GM19238 (cell line): Measurements from ENCODE around the gene C1QC.
A peak's percentile ranks its signal among the peaks of the same experiment; 100 is the strongest.
"Not testable (repeated sequence)": the region's sequence is repeated elsewhere in the genome, so short reads cannot be mapped to it uniquely, and the experiment has no call there.

Experiments
- DNase-seq: peaks from one replicate; pipeline ENCODE4 v3.0.0; 2011; ENCODE audit warnings: low spot score; ENCODE audit not compliant: insufficient read length

Gene C1QC

DNA sequence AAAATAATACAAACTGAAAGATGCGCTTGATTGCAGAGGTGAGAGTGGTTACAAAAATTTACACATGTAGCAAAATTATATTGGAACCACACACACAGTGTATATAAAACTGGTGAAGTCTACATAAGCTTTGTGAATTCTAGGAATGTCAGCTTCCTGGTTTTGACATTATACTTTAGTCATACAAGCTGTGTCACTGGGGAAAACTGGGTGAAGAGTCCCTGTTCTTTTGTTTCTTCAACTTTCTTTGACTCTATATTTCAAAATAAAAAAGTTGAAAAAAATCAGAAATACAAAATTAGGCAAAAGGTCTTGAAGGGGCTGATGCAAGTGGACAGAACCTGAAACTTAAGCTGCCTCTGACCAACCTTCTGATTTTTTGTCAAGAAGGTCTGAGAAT lies 3.0 kb downstream of the C1QC start:
- DNase-seq: no peak

DNA sequence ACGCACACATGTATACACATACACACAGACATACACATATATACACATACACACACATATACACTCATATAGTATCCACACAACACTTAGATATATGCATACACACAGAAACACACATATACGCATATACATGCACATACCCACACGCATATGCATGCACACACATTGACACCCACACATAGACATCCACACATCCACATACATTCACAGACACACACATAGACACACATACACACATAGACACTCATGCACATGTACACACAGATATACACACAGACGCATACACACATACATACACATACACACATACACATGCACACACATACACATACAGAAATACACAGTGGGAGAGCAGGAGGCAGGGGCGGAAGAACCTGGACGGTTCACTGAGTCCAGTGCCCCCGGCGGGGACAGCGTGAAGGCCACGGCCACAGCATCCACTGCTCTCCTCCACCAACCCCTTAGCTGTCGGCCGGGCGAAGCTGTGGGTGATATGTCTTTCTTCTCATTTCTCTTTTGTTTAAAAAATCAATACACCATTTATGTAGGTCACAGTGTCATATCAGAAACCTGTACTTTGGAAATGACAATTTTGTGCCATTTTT lies 6.8 kb downstream of the C1QC start:
- no peak for DNase-seq

DNA sequence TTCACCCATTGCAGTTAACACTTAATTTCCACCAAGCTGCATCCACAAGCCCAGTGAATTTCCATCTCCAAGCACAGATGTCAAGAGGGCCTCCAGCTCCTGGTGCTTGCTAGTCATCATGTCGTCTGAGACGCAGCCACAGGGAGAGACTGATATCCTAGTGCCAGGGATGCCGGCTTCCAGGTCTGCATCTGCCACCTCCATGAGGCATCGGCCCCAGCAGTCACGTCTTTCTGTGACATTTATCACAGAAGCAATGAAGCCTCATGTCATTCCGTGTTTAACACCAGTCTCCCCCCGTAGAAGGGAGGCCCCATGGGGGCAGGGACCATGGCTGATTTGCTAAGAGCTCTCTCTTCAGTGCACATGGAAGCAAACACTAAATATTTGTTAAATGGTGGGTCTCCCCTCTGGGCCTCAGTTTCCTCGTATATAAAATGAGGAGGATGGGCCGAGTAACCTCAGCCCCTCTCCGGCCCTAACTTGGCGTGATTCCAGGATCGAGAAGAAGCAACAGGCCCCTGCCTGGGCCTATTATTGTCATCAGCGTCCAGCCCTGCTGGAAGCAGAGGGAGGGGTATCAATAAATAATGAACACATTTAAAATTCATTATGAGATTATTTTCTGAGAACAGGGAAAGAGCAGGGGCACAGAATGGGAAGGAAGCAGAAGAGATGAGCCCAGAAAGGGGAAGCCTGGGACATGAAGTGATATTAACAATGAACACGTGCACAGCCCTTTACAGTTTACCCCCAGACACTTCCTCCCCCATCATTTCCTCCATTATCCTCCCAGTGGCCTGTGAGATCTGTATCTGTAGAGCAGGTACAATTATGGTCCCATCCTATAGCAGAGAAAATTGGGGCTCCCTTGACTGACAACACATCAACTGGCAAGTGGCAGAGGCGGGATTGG lies 8.8 kb downstream of the C1QC start:
- no peak for DNase-seq

DNA sequence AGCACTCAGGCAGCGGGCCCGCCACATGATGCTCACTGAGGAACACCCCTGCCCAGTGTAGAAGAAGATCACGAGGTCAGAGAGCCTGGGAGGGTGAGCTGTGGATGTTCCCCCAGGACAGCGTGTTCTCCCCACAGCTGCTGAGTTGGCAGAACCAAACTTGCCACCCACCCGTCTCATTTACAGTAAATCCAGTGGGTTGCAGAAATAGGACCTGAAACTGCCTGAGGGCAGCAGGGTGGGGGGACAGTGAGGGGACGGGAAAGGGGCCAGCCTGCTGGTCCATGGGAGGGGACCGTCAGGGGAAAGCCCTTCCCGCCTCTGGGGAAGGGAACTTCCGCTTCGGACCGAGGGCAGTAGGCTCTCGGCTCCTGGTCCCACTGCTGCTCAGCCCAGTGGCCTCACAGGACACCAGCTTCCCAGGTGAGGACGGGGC lies 9.5 kb downstream of the C1QC start, which contains the start of gene C1QB:
C1QB (plus strand) TSS at position 356 of the 436 bp plus-strand sequence. CDS start 6,227 bp downstream, outside the sequence.
- no peak for DNase-seq

DNA sequence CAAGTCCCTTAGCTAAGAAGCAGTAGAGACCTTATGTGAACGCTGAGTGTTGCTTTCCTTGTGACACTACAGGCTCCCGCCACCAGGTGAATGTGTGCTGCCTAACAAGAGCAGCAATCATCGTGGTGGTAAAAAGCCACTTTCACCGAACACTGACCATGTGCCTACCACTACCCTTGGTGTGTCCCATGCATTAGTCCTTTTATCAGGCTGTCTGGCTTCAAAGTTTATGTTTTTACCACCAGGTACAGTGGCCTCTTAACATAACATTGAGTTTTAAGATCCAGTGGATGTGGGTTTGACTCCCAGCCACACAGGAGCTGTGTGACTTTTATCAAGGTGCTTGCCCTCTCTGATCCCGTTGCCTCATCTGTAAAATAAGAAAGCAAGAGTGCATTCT lies 11.3 kb downstream of the C1QC start:
- no peak for DNase-seq

DNA sequence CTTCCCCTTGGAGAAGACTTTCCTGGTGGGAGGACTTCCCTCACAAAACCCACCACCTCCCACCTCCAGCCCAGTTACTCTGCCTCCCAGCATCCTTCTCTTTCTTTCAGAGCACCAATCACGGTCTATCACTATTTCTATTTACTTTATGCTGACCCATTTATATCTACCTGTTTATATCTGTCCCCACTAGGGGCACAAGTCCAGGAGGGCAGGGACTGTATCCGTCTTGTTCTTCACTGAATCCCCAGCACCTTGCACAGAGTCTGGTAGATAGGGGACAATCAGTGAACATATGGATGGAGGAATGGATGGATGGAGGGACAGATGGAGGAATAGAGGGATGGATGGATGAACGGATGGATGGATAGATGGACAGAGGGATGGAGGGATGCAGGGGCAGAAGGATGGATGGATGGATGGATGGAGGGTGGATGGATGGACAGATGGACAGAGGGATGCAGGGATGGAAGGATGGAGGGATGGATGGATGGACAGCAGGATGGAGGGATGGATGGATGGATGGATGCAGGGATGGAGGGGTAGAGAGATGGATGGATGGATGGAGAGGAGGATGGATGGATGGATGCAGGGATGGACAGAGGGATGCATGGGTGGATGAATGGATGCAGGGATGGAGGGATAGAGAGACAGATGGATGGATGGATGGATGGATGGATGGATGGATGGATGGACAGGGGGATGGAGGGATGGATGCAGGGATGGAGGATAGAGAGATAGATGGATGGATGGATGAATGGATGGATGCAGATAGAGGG lies 15.1 kb downstream of the C1QC start:
- DNase-seq: no peak

DNA sequence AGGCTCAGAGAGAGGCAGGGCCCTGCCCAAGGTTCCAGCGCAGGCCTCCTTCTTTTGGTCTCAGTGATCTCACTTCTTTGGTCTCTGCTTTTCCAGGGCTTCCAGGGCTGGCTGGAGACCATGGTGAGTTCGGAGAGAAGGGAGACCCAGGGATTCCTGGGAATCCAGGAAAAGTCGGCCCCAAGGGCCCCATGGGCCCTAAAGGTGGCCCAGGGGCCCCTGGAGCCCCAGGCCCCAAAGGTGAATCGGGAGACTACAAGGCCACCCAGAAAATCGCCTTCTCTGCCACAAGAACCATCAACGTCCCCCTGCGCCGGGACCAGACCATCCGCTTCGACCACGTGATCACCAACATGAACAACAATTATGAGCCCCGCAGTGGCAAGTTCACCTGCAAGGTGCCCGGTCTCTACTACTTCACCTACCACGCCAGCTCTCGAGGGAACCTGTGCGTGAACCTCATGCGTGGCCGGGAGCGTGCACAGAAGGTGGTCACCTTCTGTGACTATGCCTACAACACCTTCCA lies 17.3 kb downstream of the C1QC start:
- no peak for DNase-seq

DNA sequence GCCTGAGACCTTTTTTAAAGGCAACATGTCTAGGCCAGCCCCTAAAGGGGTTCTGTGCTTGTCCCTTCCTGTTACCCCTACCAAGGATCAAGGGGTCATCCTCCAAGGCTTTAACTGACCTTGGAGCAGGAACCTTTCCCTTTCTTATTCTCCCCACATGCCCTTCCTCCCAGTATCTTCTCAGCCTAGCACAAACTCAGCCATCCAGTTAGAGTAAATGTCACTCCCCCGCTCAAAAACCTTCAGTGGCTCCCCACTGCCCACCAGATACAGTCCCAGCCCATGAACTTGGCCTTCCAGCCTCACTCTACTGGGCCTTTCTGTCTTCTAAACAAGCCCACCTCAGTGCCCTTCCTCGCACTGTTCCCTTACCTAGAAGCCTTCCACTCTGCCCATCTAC lies 18.4 kb downstream of the C1QC start:
- DNase-seq: no peak

DNA sequence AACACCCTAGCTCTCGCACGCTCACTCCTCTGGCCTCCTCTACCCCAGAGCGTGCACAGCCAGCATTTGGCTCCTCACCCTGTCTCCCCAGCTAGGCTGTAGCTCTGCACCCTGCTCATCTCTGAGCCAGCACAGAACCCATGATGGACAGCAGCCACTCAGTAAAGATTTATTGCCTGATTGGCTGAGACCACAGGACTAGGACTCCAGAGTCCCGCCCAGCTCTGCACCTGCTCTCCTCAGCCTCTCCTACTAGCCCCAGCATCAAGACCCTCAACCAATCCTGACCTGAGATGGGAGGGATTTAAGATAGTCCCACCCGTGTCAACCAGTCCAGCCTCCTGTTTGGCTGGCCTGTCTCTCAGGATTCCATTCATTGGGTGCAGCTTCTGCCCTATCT lies 18.9 kb downstream of the C1QC start:
- no peak for DNase-seq

DNA sequence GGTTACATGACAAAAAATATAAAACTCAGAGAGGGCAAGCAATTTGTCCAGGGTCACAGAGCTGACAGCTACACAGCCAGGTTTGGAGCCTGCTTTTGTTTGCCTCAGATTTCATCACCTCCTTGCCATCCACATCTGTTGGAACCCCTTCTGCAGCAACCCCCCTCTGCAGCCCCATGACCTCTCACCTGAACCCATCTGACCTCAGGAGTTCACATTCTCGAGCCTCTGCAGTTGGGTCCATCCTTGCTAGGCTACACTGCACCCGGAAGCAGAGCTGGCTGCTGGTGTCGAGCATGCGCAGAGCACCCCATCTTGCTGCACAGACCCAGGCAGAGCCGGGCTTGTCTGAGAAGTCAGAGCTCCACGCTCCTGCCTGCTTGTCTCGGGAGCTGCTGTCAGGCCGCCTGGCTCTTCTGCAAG lies 19.6 kb downstream of the C1QC start:
- no peak for DNase-seq

DNA sequence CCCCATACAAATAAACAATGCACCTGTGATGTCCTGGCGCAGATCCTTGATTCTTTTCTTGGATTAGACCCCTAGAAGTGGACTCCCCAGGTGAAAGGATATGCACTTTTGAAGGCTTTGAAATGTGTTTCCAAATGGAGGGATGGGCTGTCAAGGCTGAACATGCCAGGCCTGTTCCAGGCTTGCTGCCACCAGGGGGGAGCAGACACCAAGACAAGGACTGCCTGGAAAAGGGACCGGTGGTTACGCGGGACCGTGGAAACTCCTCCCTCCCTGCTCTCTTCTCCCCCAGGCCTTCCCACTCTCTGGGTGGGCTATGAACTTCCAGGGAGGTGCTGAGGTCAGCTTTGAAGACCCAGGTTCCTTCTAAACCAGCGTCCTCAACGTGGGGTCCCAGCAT lies 22.3 kb downstream of the C1QC start:
- DNase-seq: no peak

DNA sequence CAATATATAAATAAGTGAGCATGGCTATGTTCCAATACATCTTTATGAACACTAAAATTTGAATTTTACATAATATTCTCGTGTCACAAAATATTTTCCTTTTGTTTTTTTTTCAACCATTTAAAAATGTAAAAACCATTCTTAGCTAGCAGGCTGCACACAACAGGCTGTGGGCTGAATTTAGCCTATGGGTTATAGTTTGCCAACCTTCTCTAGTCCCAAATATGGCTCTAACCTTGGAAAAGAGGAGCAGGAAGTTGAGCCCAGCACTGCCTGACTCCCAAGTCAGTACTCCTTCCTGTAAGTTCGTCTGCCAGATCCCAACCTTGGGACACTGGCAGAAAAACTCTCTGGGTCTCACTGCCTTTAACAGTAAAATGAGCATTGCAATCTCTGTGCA lies 23.0 kb downstream of the C1QC start:
- DNase-seq: no peak

DNA sequence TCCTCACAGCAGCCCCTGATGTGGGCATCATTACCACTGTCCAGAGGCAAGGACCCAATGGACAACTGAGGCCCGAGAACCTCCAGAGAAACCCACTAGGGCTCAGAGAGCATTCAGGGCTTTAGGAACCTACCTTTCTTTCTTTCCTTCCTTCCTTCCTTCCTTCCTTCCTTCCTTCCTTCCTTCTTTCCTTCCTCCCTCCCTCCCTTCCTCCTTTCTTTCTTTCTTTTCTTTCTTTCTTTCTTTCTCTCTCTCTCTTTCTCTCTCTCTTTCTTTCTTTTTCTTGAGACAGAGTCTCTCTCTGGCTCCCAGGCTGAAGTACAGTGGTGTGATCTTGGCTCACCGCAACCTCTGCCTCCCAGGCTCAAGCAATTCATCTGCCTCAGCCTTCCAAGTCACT lies 25.4 kb downstream of the C1QC start:
- DNase-seq: not testable (repeated sequence)

DNA sequence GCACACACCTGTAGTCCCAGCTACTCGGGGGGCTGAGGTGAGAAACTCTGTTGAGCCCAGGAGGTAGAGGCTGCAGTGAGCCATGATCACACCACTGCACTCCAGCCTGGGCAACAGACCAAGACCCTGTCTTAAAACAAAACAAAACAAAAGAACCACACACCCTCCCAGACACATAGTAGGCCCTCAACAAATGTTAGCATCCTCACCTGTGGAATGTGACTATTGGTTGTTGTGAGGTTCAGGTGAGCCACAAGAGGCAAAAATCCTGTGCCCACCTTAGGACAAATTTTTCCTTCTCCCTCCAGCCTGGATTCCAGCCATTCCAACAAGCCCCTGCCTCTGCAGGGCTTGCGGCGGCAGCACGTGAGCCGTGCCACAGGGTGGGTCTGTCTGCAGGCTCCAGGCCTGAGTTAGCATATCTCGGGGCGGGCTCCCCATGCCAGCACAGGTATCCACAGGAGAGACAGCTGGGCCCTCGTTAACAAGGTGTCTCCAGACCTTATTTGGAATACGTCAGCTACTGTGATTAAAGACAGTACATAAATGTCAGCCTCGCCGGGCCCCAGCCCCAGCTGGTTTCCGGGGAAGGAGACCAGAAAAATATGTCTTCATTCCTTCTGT lies 27.0 kb downstream of the C1QC start:
- DNase-seq: no peak

DNA sequence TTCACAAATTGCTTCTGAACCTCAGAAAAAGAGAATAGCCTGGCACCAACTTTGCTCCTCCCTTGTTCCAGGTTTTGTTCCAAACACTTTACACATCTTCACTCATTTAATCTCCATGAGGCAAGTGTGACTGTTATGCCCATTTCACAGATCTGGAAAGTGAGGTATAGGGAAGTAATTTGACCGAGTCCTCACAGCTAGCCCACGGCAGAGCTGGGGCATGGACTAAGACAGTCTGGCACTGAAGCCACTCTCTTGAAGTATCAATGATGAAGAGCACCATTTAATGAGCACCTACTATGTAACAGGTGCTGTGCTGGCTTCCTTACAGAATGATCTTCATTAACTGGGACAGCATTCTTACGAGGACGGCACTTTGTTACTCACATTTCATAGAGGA lies 28.6 kb downstream of the C1QC start:
- no peak for DNase-seq

DNA sequence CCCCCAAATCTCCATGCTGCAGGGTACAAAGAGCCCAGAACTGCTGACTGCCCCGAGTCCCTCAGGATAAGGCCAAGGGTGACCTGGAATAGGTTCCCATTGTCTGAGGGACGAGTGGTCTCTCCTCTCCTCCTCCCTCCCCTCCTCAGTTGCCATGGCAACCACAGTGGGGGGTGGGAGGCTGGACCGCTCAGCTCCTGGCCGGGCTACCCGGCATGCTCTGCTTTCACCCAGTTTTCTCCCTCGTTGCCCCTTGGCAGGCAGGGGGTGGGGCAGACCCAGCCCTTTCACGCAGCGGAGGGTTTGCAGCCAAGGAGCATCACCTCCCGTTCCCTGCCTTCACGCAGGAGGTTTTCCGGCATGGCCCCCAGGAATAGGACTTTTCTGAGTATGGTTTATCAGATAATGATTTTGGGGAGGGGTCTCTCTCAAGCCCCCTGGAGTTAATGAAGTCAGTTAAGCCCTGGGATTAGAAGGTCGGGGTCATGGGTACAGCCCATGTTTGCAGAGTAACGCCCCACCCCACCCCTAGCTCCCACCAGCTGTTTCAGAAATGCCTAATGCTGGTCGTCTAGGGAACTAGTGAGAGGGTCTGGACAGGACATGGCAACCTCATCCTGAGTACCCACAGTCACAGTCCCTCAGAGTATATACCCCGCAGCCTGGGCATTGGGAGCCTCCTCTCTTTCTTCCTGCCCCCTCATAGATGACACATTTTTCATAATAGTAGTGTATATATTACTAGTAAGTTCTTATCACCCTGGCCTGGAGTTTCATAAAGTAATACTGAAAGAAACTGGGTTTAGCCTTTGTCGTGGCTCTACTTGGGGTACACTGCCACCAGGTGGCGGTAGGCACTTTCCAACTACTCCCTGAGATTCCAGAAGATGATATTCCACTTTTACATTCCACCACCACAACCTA lies 30.3 kb downstream of the C1QC start:
- DNase-seq: peak; percentile 27

DNA sequence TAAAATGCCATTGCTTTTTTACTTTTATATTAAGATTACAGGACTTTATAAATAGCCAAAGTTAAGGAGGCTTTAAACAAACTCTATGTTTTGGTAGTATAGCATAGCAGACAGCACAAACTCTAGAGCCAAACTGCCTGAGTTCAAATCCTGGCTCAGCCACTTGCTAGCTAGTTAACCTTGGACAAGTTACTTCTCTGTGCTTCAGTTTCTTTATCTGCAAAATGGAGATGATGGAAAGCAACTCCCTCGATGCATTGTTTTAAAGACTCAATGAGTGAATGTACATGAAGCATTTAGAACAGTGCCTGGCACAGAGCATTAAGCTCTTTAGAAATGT lies 30.9 kb downstream of the C1QC start:
- DNase-seq: no peak

DNA sequence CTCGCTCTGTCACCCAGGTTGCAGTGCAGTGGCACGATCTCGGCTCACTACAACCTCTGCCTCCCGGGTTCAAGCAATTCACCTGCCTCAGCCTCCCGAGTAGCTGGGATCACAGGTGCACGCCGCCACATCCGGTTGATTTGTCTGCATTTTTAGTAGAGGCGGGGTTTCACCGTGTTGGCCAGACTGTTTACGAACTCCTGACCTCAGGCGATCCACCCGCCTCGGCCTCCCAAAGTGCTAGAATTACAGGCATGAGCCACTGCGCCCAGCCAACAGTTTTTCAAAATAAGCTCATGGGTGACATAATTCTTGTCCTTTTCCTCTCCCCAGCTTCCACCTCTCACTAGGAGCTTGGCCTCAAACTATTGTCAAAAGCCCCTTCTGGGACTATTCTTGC lies 32.7 kb downstream of the C1QC start:
- DNase-seq: not testable (repeated sequence)

DNA sequence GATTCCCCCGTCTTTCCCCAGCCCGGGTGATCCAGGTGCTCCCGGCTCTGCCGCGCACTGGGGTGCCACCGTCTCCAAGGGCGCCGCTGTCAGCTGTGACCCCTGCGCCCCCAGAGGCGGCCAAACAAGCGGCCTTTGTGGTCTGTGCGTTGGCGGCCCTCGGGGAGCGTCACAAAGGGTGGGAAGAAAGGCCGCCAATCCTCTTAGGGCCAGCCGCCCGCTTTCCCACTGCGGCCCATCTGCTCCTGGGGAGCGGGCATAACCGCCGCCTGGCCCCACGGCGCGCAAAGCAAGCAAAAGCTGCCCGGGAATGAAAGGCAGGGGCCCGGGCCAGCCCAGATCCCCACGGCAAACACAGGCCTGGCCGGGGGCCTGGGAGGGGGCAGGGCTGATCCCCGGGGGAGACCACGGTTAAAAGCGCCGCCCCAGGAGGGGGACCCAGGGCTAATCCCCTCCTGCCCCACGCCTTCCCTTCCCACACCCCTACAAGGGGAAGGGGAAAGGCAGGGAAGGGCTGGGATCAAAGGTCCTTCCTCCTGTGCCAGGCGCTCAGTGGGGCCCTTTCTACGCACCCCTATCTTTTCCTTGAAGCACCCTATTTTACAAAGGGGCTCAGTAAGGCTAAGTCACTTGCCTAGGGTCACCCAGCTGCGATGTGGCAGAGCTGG lies 33.6 kb downstream of the C1QC start:
- DNase-seq: no peak
